Psoas muscle (tissue), 8 donors: ENCODE data around the gene ZNF688. TPM values are rescaled to one million over a fixed set of nuclear protein-coding genes. Genes with fewer than 3 reads are reported as not detected.

Experiments
- ATAC-seq, 4 donors: fragments of 200-7000 bp; cut with Tn5 transposase; one replicate each; pipeline ENCODE4 v1.9.1; 2020; ENCODE audit warnings: moderate library complexity in 3 of 4, mild to moderate bottlenecking in 2 of 4
- DNase-seq, 2 donors: peaks; one replicate each; pipeline ENCODE4 v3.0.0-alpha.2; 2020
- H3K27ac ChIP-seq: fragments of 200-600 bp; one replicate; pipeline ENCODE4 v1.8.0; 2022
- H3K27me3 ChIP-seq, 3 donors: fragments of 200-600 bp in 1 of 3; one replicate each; pipeline versions ENCODE4 v1.6.1 to v1.8.0; 2013 to 2022; ENCODE audit warnings: low read length in 2 of 3, mild to moderate bottlenecking in 2 of 3, moderate library complexity in 1 of 3; ENCODE audit not compliant: insufficient read depth in 3 of 3
- H3K36me3 ChIP-seq, 2 donors: fragments of 200-600 bp in 1 of 2; one replicate each; pipeline versions ENCODE4 v1.6.1 to v1.8.0; 2013 to 2022; ENCODE audit warnings: low read depth in 1 of 2, mild to moderate bottlenecking in 1 of 2, moderate library complexity in 1 of 2; ENCODE audit not compliant: insufficient read depth in 1 of 2
- H3K4me1 ChIP-seq: fragments of 200-600 bp; one replicate; pipeline ENCODE4 v1.8.0; 2022
- H3K4me3 ChIP-seq: fragments of 200-600 bp; one replicate; pipeline ENCODE4 v1.8.0; 2022; ENCODE audit warnings: mild to moderate bottlenecking
- H3K9me3 ChIP-seq: fragments of 200-600 bp; one replicate; pipeline ENCODE4 v1.8.0; 2022
- CTCF ChIP-seq: fragments of 200-600 bp; IDR thresholded peaks from one replicate; pipeline ENCODE4 v1.8.0; 2022; ENCODE audit warnings: antibody characterized with exemption
- WGBS, 3 donors: extraction: QIAGEN DNeasy Blood & Tissue Kit; methylation state at CpG; one replicate each; pipeline versions ENCODE4 v1.1.6 to v1.1.7; 2013; 5-methylcytosine and 5-hydroxymethylcytosine counted together
- intact Hi-C, 2 donors: fragments of 100-400 bp; cut with DNase I; formaldehyde crosslinking; loops; one replicate each; pipeline versions ENCODE4 v1.11.0 to v1.14.2; 2022
- polyA plus RNA-seq, 3 donors: library from polyadenylated mRNA; stranded (reverse); fragments of 200-250 nt; gene quantifications; one replicate each; pipeline ENCODE4 v1.2.3, GENCODE V29; 2013
- total RNA-seq, 4 donors: library from RNA; stranded (reverse); fragmentation: NEBNext Ultra II Directional in 2 of 4; extraction: Animal tissue kit (Norgen Biotek cat#: 25700) in 2 of 4; gene quantifications; one replicate each; pipeline versions ENCODE4 v1.2.1 to v1.2.4, GENCODE V29; 2021 to 2023
- donor health status: healthy with polysubstance abuse.
- donor health status: DM: no; HTN: no; CAD: no; lungs with moderate emphysema.
- donor health status: Bipolar disorder and iron deficiency.
- donor health status: healthy.
- donor health status: DM: yes; HTN: yes; CAD: no.
- donor health status: DM: no; HTN: no; CAD: no.
- donor health status: DM: no; HTN: no; CAD: no.
- donor health status: DM: yes; HTN: yes; CAD: no.

ZNF688 gene
- total and polyA plus RNA-seq, 7 donors: 11.1 to 21.2 (median 14.9) TPM

GRCh38 chr16:30581457-30581856, 9.9 kb upstream of the ZNF688 start:
- Histone ChIP-seq H3K27ac (no peak overlapping the region), H3K27me3 (no peaks in the 10 kb centered on the region), H3K9me3 (no peaks in the 10 kb centered on the region), H3K4me3 (no peak overlapping the region), H3K36me3 (peaks cover 7 to 64% of the 10 kb centered on the region in 2 donors), H3K4me1 (peaks cover 11% of the 10 kb centered on the region)
- TF ChIP-seq CTCF: no peak
- ATAC-seq: no peak
- DNase-seq: no peak
- intact Hi-C loops: no loop called here
- 85 to 91% (median 85%) methylated on average over 7 of the region's 7 CpGs for WGBS, 3 donors

GRCh38 chr16:30574678-30575077, 3.2 kb upstream of the ZNF688 start:
- intact Hi-C loops: loop anchor here in 1 of 2 donors (5.0 kb wide), 2 partner anchors 47 to 78 kb away; partner anchors contain the start of genes PRR14 and ZNF768
- peaks cover 16% of the 10 kb centered on the region for H3K4me1 ChIP-seq
- ATAC-seq: no peak
- no peaks in the 10 kb centered on the region for H3K27me3 ChIP-seq
- H3K36me3 ChIP-seq: peaks cover 0 to 28% of the 10 kb centered on the region in 2 donors
- H3K4me3 ChIP-seq: no peak overlapping the region
- TF ChIP-seq CTCF: no peak
- 70 to 88% (median 82%) methylated on average over 1 of the region's 1 CpG for WGBS, 3 donors
- no peak overlapping the region for H3K27ac ChIP-seq
- H3K9me3 ChIP-seq: no peaks in the 10 kb centered on the region
- no peak for DNase-seq

- ATAC-seq: peak in 3 of 4 donors; percentile 1 to 14 (median 9)
- 5 to 6% (median 6%) methylated on average over 21 to 22 of the region's 22 CpGs for WGBS, 3 donors
- TF ChIP-seq CTCF: no peak
- H3K27me3 ChIP-seq: no peaks in the 10 kb centered on the region
- H3K36me3 ChIP-seq: peaks cover 0 to 9% of the 10 kb centered on the region in 2 donors
- no peaks in the 10 kb centered on the region for H3K9me3 ChIP-seq
- intact Hi-C loops: loop anchor here in 1 of 2 donors (5.0 kb wide), 2 partner anchors 44 to 81 kb away; partner anchors contain the start of genes PRR14 and ZNF768
- H3K27ac ChIP-seq: peak overlapping the region; percentile 97
- H3K4me1 ChIP-seq: peaks cover 16% of the 10 kb centered on the region
- peak overlapping the region; percentile 91 for H3K4me3 ChIP-seq
- peak; percentile 33 to 64 for DNase-seq
These were observed 674 bp downstream of the ZNF688 start for GRCh38 chr16:30570636-30571444.

- peaks cover 16% of the 10 kb centered on the region for H3K4me1 ChIP-seq
- H3K4me3 ChIP-seq: peak overlapping the region; percentile 91
- 79 to 85% (median 83%) methylated on average over 38 to 44 of the region's 44 CpGs for WGBS, 3 donors
- H3K36me3 ChIP-seq: peaks cover 0 to 9% of the 10 kb centered on the region in 2 donors
- DNase-seq (no peak), ATAC-seq (no peak)
- H3K27ac ChIP-seq: peak overlapping the region; percentile 97
- intact Hi-C loops: loop anchor here in 1 of 2 donors (5.0 kb wide), 2 partner anchors 43 to 82 kb away; partner anchors contain the start of genes PRR14 and ZNF768
- no peaks in the 10 kb centered on the region for H3K27me3 ChIP-seq
- no peaks in the 10 kb centered on the region for H3K9me3 ChIP-seq
- TF ChIP-seq CTCF: no peak
These were observed 1.5 kb downstream of the ZNF688 start for GRCh38 chr16:30569746-30570635.
